ENCODE results near the gene IKBKG.
A peak's percentile ranks its signal among the peaks of the same experiment; 100 is the strongest.

Gene IKBKG

GRCh38 chrX:154599531-154599930 lies 52.1 kb downstream of the IKBKG start:
- TF ChIP-seq CTCF (IDR thresholded peaks at IDR 0.05; ENCODE audit: low read depth, low read length): no peak
- DNase-seq (ENCODE audit: extremely low read depth, low read depth): no peak

DNA sequence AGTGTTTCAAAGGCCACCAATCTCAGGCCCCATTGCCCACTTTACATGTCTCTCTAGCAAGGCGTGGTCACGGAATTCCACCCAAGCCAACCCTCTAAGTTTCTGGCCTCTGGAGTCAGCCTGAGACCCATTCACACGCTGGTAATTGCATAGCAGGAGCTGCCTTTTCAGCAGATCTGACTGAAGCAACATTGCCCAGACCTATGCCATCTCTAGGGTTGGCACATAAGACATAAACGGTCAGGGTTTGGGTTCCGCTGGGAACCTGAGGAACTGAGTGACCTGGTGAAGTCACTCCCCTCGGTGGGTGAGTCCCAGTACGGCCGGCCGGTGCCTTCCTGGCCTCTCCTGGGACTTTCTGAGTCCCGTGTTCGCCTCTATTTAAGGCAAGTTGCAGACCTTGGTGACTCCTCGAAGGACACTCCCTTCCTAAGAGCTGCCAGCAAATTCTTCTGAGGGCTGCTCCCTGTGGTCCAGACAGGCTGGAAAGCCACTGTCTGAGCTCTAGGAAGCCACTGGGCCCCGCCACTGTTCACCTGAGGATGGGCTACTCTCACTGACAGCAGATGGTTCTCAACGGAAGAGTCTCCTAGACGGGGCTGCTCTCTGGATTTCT lies 53.4 kb downstream of the IKBKG start:
- DNase-seq (ENCODE audit: extremely low read depth, low read depth): no peak
- no peak for TF ChIP-seq CTCF (IDR thresholded peaks at IDR 0.05; ENCODE audit: low read depth, low read length)

- DNase-seq (ENCODE audit: extremely low read depth, low read depth): no peak
Observed at GRCh38 chrX:154602226-154602625, 54.8 kb downstream of the IKBKG start.

GRCh38 chrX:154602766-154603437 lies 55.5 kb downstream of the IKBKG start:
- DNase-seq (ENCODE audit: extremely low read depth, low read depth): no peak
- TF ChIP-seq CTCF (IDR thresholded peaks at IDR 0.05; ENCODE audit: low read depth, low read length): no peak

More at GRCh38 chrX:154602226-154602625, 54.8 kb downstream of the IKBKG start:
- no peak for TF ChIP-seq CTCF (IDR thresholded peaks at IDR 0.05; ENCODE audit: low read depth, low read length)

GRCh38 chrX:154603438-154604430 lies 56.3 kb downstream of the IKBKG start:
- peak; percentile 35 for DNase-seq (ENCODE audit: extremely low read depth, low read depth)
- TF ChIP-seq CTCF (IDR thresholded peaks at IDR 0.05; ENCODE audit: low read depth, low read length): no peak

DNA sequence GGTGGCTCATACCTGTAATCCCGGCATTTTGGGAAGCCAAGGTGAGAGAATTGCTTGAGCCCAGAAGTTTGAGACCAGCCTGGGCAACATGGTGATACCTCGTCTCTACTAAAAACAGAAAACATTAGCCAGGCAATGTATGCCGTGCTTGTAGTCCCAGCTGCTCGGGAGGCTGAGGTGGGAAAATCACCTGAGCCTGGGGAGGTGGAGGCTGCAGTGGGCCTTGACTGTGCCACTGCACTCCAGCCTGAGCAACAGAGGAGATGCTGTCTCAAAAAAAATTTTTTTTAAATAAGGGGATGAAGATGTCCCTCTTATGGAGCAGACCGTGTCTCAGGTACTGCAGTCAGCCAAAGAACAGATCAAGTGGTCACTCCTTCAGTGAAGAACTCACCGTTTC lies 58.1 kb downstream of the IKBKG start:
- no peak for DNase-seq (ENCODE audit: extremely low read depth, low read depth)
- TF ChIP-seq CTCF (IDR thresholded peaks at IDR 0.05; ENCODE audit: low read depth, low read length): no peak

All from AG09319 (cell line).